ENCODE results near the gene CLIP2.
"Not testable (repeated sequence)": the region's sequence is repeated elsewhere in the genome, so short reads cannot be mapped to it uniquely, and the experiment has no call there.

Gene CLIP2

GRCh38 chr7:74317146-74317782 lies 28.1 kb downstream of the CLIP2 start:
- in situ Hi-C loops (cut with MboI; ENCODE audit: low pct_unique_long_range_greater_than_20kb, low sequenced_read_pairs, unreplicated experiment) = no loop called here
- DNase-seq (ENCODE audit: low spot score) = no peak
- TF ChIP-seq CTCF (IDR thresholded peaks at IDR 0.05; ENCODE audit: extremely low read depth, insufficient read depth, missing control alignments) = no peak

- in situ Hi-C loops (cut with MboI; ENCODE audit: low pct_unique_long_range_greater_than_20kb, low sequenced_read_pairs, unreplicated experiment) = no loop called here
- no peak for DNase-seq (ENCODE audit: low spot score)
- TF ChIP-seq CTCF (IDR thresholded peaks at IDR 0.05; ENCODE audit: extremely low read depth, insufficient read depth, missing control alignments) = no peak
Measured at GRCh38 chr7:74318043-74318442, 28.8 kb downstream of the CLIP2 start.

- no peak for DNase-seq (ENCODE audit: low spot score)
- no peak for TF ChIP-seq CTCF (IDR thresholded peaks at IDR 0.05; ENCODE audit: extremely low read depth, insufficient read depth, missing control alignments)
- in situ Hi-C loops (cut with MboI; ENCODE audit: low pct_unique_long_range_greater_than_20kb, low sequenced_read_pairs, unreplicated experiment) = no loop called here
Measured at GRCh38 chr7:74320645-74321221, 31.5 kb downstream of the CLIP2 start.

- in situ Hi-C loops (cut with MboI; ENCODE audit: low pct_unique_long_range_greater_than_20kb, low sequenced_read_pairs, unreplicated experiment); DNase-seq (ENCODE audit: low spot score): not testable (repeated sequence)
Measured at GRCh38 chr7:74322892-74323291, 33.7 kb downstream of the CLIP2 start.

- DNase-seq (ENCODE audit: low spot score) = no peak
- in situ Hi-C loops (cut with MboI; ENCODE audit: low pct_unique_long_range_greater_than_20kb, low sequenced_read_pairs, unreplicated experiment) = no loop called here
- no peak for TF ChIP-seq CTCF (IDR thresholded peaks at IDR 0.05; ENCODE audit: extremely low read depth, insufficient read depth, missing control alignments)
Measured at GRCh38 chr7:74324531-74325209, 35.5 kb downstream of the CLIP2 start.

GRCh38 chr7:74325210-74325565 lies 36.0 kb downstream of the CLIP2 start:
- no peak for DNase-seq (ENCODE audit: low spot score)
- no peak for TF ChIP-seq CTCF (IDR thresholded peaks at IDR 0.05; ENCODE audit: extremely low read depth, insufficient read depth, missing control alignments)
- in situ Hi-C loops (cut with MboI; ENCODE audit: low pct_unique_long_range_greater_than_20kb, low sequenced_read_pairs, unreplicated experiment) = no loop called here

GRCh38 chr7:74329225-74329624 lies 40.0 kb downstream of the CLIP2 start:
- in situ Hi-C loops (cut with MboI; ENCODE audit: low pct_unique_long_range_greater_than_20kb, low sequenced_read_pairs, unreplicated experiment) = no loop called here
- TF ChIP-seq CTCF (IDR thresholded peaks at IDR 0.05; ENCODE audit: extremely low read depth, insufficient read depth, missing control alignments) = no peak
- no peak for DNase-seq (ENCODE audit: low spot score)

Measured in GM13977 (cell line).